ENCODE measurements around the gene ZNF24. TPM values are rescaled to one million over a fixed set of nuclear protein-coding genes. Genes with fewer than 3 reads are reported as not detected.

Gene ZNF24
- total and polyA plus RNA-seq, 2 experiments from 2014 or later, result 52.4 to 75.2 TPM

- TF ChIP-seq ZNF462 (CRISPR knock-in tag; IDR thresholded peaks at IDR 0.05), result no peak
- TF ChIP-seq POLR2AphosphoS5 (IDR thresholded peaks at IDR 0.05; ENCODE audit: low read depth), result no peak
Measured at GRCh38 chr18:35334212-35334611, 10.0 kb downstream of the ZNF24 start (continued).

- DNase-seq (ENCODE audit: low spot score), result peak; percentile 34
- H3K4me3 ChIP-seq, result no peak overlapping the region
- H3K36me3 ChIP-seq (ENCODE audit: insufficient read depth), result peaks cover 10% of the 10 kb centered on the region; the same call in 1 of the 2 replicates
- ATAC-seq, result peak; percentile 96
- 0 out of 3 replicates have a peak, but pooled peaks cover 2% of the 10 kb centered on the region for H3K4me1 Mint-ChIP-seq
- no peak overlapping the region for H3K27ac Mint-ChIP-seq
- H2AFZ ChIP-seq, result no peak overlapping the region
- H3K27me3 ChIP-seq (ENCODE audit: insufficient read depth), result no peaks in the 10 kb centered on the region
- H3K4me3 Mint-ChIP-seq, result no peak overlapping the region
- H3K27ac ChIP-seq (ENCODE audit: low read depth), result peak overlapping the region; percentile 52; the same call in 1 of the 2 replicates
- peaks cover 2% of the 10 kb centered on the region for H3K27me3 Mint-ChIP-seq (ENCODE audit: insufficient read depth, low read depth, poor library complexity)
- H3K9me3 Mint-ChIP-seq, result no peaks in the 10 kb centered on the region
- H3F3A ChIP-seq (replicated peaks; ENCODE audit: low read depth), result no peaks in the 10 kb centered on the region
- no peaks in the 10 kb centered on the region for H3K4me1 ChIP-seq (ENCODE audit: insufficient read depth)
- peaks cover 40% of the 10 kb centered on the region; the same call in 2 of the 3 replicates for H3K36me3 Mint-ChIP-seq (ENCODE audit: low read depth)
- no peak overlapping the region for H3K4me2 ChIP-seq
- no peak for TF ChIP-seq JUNB (IDR thresholded peaks at IDR 0.05; ENCODE audit: unreplicated experiment)
- peaks cover 4% of the 10 kb centered on the region; the same call in 1 of the 2 replicates for H4K20me1 ChIP-seq (replicated peaks; ENCODE audit: insufficient read depth)
- no peaks in the 10 kb centered on the region for H3K79me2 ChIP-seq (replicated peaks; ENCODE audit: insufficient read depth)
- no peaks in the 10 kb centered on the region for H3K9me2 ChIP-seq (ENCODE audit: insufficient read depth)
Measured at GRCh38 chr18:35331367-35332087, 12.7 kb downstream of the ZNF24 start.
